Esophagus (tissue), 2 donors: ENCODE results near the gene ZNF697. TPM values are rescaled to one million over a fixed set of nuclear protein-coding genes. Genes with fewer than 3 reads are reported as not detected.
"Not testable (repeated sequence)": the region's sequence is repeated elsewhere in the genome, so short reads cannot be mapped to it uniquely, and the experiment has no call there.

Experiments used
- H3K27ac ChIP-seq, 2 donors: one replicate each; pipeline ENCODE4 v1.5.1; 2013; ENCODE audit warnings: low read depth in 2 of 2, mild to moderate bottlenecking in 2 of 2, inconsistent platforms in 1 of 2, low read length in 1 of 2, moderate library complexity in 1 of 2
- H3K27me3 ChIP-seq, 2 donors: one replicate each; pipeline ENCODE4 v1.6.1; 2013; ENCODE audit warnings: low read length in 2 of 2, control low read depth in 1 of 2, mild to moderate bottlenecking in 1 of 2; ENCODE audit not compliant: insufficient read depth in 2 of 2, control insufficient read depth in 1 of 2
- H3K36me3 ChIP-seq, 2 donors: one replicate each; pipeline ENCODE4 v1.6.1; 2013; ENCODE audit warnings: low read length in 1 of 2; ENCODE audit not compliant: control insufficient read depth in 2 of 2, insufficient read depth in 2 of 2
- H3K4me1 ChIP-seq, 2 donors: one replicate each; pipeline ENCODE4 v1.6.1; 2013; ENCODE audit warnings: low read length in 1 of 2; ENCODE audit not compliant: control insufficient read depth in 2 of 2, insufficient read depth in 2 of 2
- H3K4me3 ChIP-seq, 2 donors: one replicate each; pipeline ENCODE4 v1.5.1; 2013; ENCODE audit warnings: low read length in 2 of 2, mild to moderate bottlenecking in 2 of 2, low read depth in 1 of 2, moderate library complexity in 1 of 2
- H3K9me3 ChIP-seq, 2 donors: one replicate each; pipeline ENCODE4 v1.6.1; 2013; ENCODE audit warnings: mild to moderate bottlenecking in 2 of 2, low read depth in 1 of 2, low read length in 1 of 2, moderate library complexity in 1 of 2; ENCODE audit not compliant: control insufficient read depth in 2 of 2, insufficient read depth in 1 of 2
- WGBS, 2 donors: extraction: QIAGEN DNeasy Blood & Tissue Kit; methylation state at CpG; one replicate each; pipeline ENCODE4 v1.1.7; 2013; 5-methylcytosine and 5-hydroxymethylcytosine counted together
- polyA plus RNA-seq, 2 donors: library from polyadenylated mRNA; stranded (reverse); fragments of 200-250 nt; gene quantifications; one replicate each; pipeline ENCODE4 v1.2.3, GENCODE V29; 2013
- donor health status: healthy with polysubstance abuse.
- donor health status: Bipolar disorder and iron deficiency.

The ZNF697 gene
- polyA plus RNA-seq, 2 donors = 0.26 to 0.40 TPM

- Histone ChIP-seq H3K4me1 (no peaks in the 10 kb centered on the region), H3K4me3 (no peak overlapping the region), H3K27ac (no peak overlapping the region), H3K9me3 (no peaks in the 10 kb centered on the region), H3K36me3 (no peaks in the 10 kb centered on the region), H3K27me3 (no peaks in the 10 kb centered on the region)
- WGBS, 2 donors = 45 to 55% methylated on average over 1 of the region's 1 CpG
These were observed 47.1 kb downstream of the ZNF697 start for GRCh38 chr1:119600976-119601375.

- H3K36me3 ChIP-seq = no peaks in the 10 kb centered on the region
- H3K4me3 ChIP-seq = no peak overlapping the region
- H3K27ac ChIP-seq = no peak overlapping the region
- H3K4me1 ChIP-seq = no peaks in the 10 kb centered on the region
- WGBS, 2 donors = 90 to 91% methylated on average over 4 of the region's 4 CpGs
- H3K9me3 ChIP-seq = no peaks in the 10 kb centered on the region
- no peaks in the 10 kb centered on the region for H3K27me3 ChIP-seq
These were observed 47.5 kb downstream of the ZNF697 start for GRCh38 chr1:119600561-119600960.

DNA sequence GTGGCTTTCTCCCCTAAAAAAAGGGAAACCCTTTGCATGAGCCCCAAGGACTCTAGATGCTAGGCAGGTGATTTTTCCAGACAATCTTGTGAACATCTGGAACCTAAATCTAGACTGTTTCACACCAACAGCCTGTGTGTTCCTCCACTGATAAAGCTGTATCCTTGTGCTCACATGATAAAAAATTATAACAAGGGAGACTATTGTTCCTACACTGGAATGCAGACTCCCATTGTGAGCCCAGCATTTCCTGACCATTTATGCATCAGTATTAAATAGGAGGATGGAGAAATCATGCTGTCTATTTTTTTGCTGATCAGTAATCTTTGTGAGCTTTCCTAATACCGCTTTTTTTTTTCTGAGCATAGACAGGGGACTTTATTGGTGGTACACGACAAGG is 52.5 kb downstream of the ZNF697 start:
- no peaks in the 10 kb centered on the region for H3K27me3 ChIP-seq
- no peaks in the 10 kb centered on the region for H3K9me3 ChIP-seq
- no peak overlapping the region for H3K27ac ChIP-seq
- WGBS, 2 donors = 75 to 87% methylated on average over 2 of the region's 2 CpGs
- H3K4me1 ChIP-seq = no peaks in the 10 kb centered on the region
- no peak overlapping the region for H3K4me3 ChIP-seq
- no peaks in the 10 kb centered on the region for H3K36me3 ChIP-seq

GRCh38 chr1:119595168-119595567 is 52.9 kb downstream of the ZNF697 start:
- no peak overlapping the region for H3K4me3 ChIP-seq
- H3K4me1 ChIP-seq = no peaks in the 10 kb centered on the region
- 86% methylated on average over 2 of the region's 2 CpGs for WGBS, 2 donors
- H3K27me3 ChIP-seq = no peaks in the 10 kb centered on the region
- H3K36me3 ChIP-seq = no peaks in the 10 kb centered on the region
- H3K9me3 ChIP-seq = no peaks in the 10 kb centered on the region
- no peak overlapping the region for H3K27ac ChIP-seq

DNA sequence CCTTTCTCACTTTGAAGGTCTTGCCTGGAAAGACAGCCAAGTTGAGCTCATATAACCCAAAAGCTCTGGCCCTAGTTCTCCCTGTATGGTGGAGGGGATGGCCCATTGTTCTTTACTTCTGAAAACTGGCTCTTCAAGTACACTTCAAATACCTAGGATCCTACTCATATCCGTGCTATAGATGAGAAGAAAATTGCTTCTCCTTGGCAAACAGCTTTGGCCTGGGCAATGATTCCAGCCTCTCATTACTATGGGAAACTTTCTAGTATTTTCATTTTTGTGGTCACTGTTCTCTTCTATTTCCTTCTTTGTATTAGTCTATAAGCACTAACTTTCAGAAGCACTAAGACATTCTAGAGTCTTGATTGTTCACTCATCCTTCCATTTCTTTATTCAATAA is 53.7 kb downstream of the ZNF697 start:
- Histone ChIP-seq H3K9me3 (no peaks in the 10 kb centered on the region), H3K36me3 (no peaks in the 10 kb centered on the region), H3K27ac (no peak overlapping the region), H3K27me3 (no peaks in the 10 kb centered on the region), H3K4me1 (no peaks in the 10 kb centered on the region), H3K4me3 (no peak overlapping the region)
- 39 to 47% methylated on average over 1 of the region's 1 CpG for WGBS, 2 donors

DNA sequence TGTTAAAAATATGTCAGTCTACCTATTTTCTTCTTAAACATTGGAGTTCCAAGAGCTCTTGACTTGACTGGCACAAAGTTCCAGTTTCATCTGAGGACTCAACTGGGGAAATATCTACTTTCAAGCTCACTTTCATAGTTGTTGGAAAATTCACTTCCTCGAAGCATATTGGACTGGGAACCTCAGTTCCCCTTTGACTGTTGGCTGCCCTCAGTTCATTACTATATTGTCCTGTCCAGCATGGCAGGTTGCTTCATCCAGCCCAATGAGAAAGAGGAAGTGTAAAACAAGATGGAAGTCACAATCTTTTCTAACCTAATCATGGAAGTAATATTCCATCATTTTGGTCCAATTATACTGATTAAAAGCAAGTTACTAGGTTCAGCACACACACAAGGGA is 54.3 kb downstream of the ZNF697 start:
- H3K9me3 ChIP-seq = no peaks in the 10 kb centered on the region
- H3K4me3 ChIP-seq = no peak overlapping the region
- H3K27ac ChIP-seq = no peak overlapping the region
- H3K36me3 ChIP-seq = no peaks in the 10 kb centered on the region
- H3K4me1 ChIP-seq = no peaks in the 10 kb centered on the region
- no peaks in the 10 kb centered on the region for H3K27me3 ChIP-seq
- WGBS, 2 donors = 77 to 81% methylated on average over 1 of the region's 1 CpG

GRCh38 chr1:119590393-119590792 is 57.7 kb downstream of the ZNF697 start:
- no peak overlapping the region for H3K27ac ChIP-seq
- no peaks in the 10 kb centered on the region for H3K9me3 ChIP-seq
- H3K27me3 ChIP-seq = no peaks in the 10 kb centered on the region
- H3K4me1 ChIP-seq = peaks cover 0 to 2% of the 10 kb centered on the region in 2 donors
- no peak overlapping the region for H3K4me3 ChIP-seq
- no peaks in the 10 kb centered on the region for H3K36me3 ChIP-seq

GRCh38 chr1:119588621-119589020 is 59.4 kb downstream of the ZNF697 start:
- Histone ChIP-seq H3K4me1 (peaks cover 0 to 2% of the 10 kb centered on the region in 2 donors), H3K36me3 (no peaks in the 10 kb centered on the region), H3K4me3 (no peak overlapping the region), H3K27me3 (no peaks in the 10 kb centered on the region), H3K9me3 (no peaks in the 10 kb centered on the region), H3K27ac (no peak overlapping the region)
- 72 to 81% methylated on average over 5 of the region's 5 CpGs for WGBS, 2 donors

- Histone ChIP-seq H3K27ac (no peak overlapping the region), H3K4me3 (no peak overlapping the region), H3K27me3 (no peaks in the 10 kb centered on the region), H3K9me3 (no peaks in the 10 kb centered on the region), H3K4me1 (peaks cover 0 to 2% of the 10 kb centered on the region in 2 donors), H3K36me3 (no peaks in the 10 kb centered on the region)
- WGBS, 2 donors = 76 to 80% methylated on average over 3 of the region's 3 CpGs
These were observed 60.7 kb downstream of the ZNF697 start for GRCh38 chr1:119587341-119587740.

DNA sequence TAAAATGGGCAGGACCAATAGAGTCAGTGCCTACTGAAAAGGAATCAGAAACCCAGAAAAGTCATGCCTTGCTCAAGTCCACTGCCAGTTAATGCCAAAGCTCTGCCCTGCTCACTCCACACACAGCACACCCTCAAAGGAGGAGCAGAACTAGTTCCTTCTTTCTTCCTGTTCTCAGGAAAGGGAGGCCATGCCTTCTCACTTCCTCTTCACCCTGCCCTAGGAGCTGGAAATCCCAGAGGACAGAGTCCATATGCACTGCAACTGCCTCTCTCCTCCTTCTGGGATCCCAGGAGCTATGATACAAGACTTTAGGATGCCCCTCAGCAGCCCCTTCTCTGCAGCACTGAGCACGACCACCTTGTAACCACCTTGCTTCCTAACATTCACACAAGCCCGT is 62.3 kb downstream of the ZNF697 start:
- H3K27ac ChIP-seq, H3K4me3 ChIP-seq, H3K36me3 ChIP-seq, H3K9me3 ChIP-seq, H3K27me3 ChIP-seq, H3K4me1 ChIP-seq: not testable (repeated sequence)
- WGBS, 2 donors = 80% methylated on average over 2 of the region's 2 CpGs
